Neural progenitor cell (in vitro differentiated cells): ENCODE results near the gene C6orf141.

ENCODE experiments used
- CTCF ChIP-seq: fragments of 200-600 bp; sonication (generic); IDR thresholded peaks from 2 replicates; pipeline ENCODE4 v1.5.1; 2017; ENCODE audit warnings: antibody characterized with exemption, mild to moderate bottlenecking
- EZH2 ChIP-seq: fragments of 200-600 bp; sonication (generic); IDR thresholded peaks from 2 replicates; pipeline ENCODE4 v1.6.1; 2017; ENCODE audit warnings: antibody characterized with exemption, mild to moderate bottlenecking, moderate library complexity
- EZH2phosphoT487 ChIP-seq: fragments of 200-600 bp; sonication (generic); IDR thresholded peaks from 2 replicates; pipeline ENCODE4 v1.6.1; 2017; ENCODE audit warnings: antibody characterized with exemption

- TF ChIP-seq CTCF: no peak
- no peak for TF ChIP-seq EZH2phosphoT487
- TF ChIP-seq EZH2: no peak
Measured at GRCh38 chr6:49528571-49528970, 21.9 kb upstream of the C6orf141 start.
